Measurements from ENCODE around the gene YDJC. TPM values are rescaled to one million over a fixed set of nuclear protein-coding genes. Genes with fewer than 3 reads are reported as not detected.

The YDJC gene
- total and polyA plus RNA-seq, 2 of the 8 experiments (the other 6 are each of a cell fraction or from before 2014, with no cell fraction given), result 36.7 to 45.2 TPM

DNA sequence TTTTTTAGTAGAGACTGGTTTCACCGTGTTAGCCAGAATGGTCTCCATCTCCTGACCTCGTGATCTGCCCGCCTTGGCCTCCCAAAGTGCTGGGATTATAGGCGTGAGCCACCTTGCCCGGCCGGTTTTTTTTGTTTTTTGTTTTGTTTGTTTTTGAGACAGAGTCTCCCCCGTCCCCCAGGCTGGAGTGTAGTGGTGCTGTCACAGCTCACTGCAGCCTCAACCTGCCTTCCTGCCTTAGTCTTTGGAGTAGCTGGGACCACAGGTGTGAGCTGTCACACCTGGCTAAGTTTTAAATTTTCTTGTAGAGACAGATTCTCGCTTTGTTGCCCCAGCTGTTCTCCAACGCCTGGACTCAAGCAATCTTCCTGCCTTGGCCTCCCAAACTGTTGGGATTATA is 39.2 kb upstream of the YDJC start:
- POLR2A ChIA-PET (ENCODE audit: partially characterized antibody), result no interaction called here
- TF ChIP-seq TAF7 (optimal IDR thresholded peaks at IDR 0.05; ENCODE audit: borderline replicate concordance, low read depth, low read length) (no peak), SIN3A (conservative IDR thresholded peaks at IDR 0.05 in 1 of 2, IDR thresholded peaks at IDR 0.05 in 1 of 2; ENCODE audit: low read depth in 1 of 2, low read length in 2 of 2) (no peak), POU5F1 (IDR thresholded peaks at IDR 0.05; ENCODE audit: low read depth, low read length) (no peak), TCF12 (IDR thresholded peaks at IDR 0.05; ENCODE audit: low read depth, low read length) (no peak), SP4 (IDR thresholded peaks at IDR 0.05; ENCODE audit: low read length) (no peak), KDM1A (IDR thresholded peaks at IDR 0.05; ENCODE audit: borderline replicate concordance, low read length) (no peak), RXRA (IDR thresholded peaks at IDR 0.05; ENCODE audit: insufficient read depth, low read depth, low read length) (no peak)

More for the DNA sequence above, 39.2 kb upstream of the YDJC start:
- Histone ChIP-seq H4K5ac (ENCODE audit: insufficient read length, low read depth, low read length) (no peak overlapping the region), H2BK12ac (ENCODE audit: low read depth, low read length) (no peak overlapping the region), H3K9me3 (ENCODE audit: insufficient read depth in 2 of 2, low read depth in 1 of 2, low read length in 1 of 2) (no peaks in the 10 kb centered on the region), H2BK5ac (ENCODE audit: low read depth, low read length) (no peak overlapping the region), H3K27ac (ENCODE audit: low read depth, low read length) (no peak overlapping the region), H2AK5ac (ENCODE audit: low read depth, low read length) (no peak overlapping the region), H3K9ac (replicated peaks in 1 of 4; ENCODE audit: extremely low read depth in 1 of 4, low read depth in 3 of 4, low read length in 3 of 4) (no peak overlapping the region), H3K14ac (ENCODE audit: insufficient read length) (no peak overlapping the region), H4K91ac (replicated peaks; ENCODE audit: insufficient read length, low read length) (no peak overlapping the region), H3K56ac (replicated peaks; ENCODE audit: insufficient read length, low read depth, low read length) (no peak overlapping the region), H3K23ac (ENCODE audit: insufficient read length) (no peak overlapping the region), H3K4me1 (replicated peaks in 1 of 4; ENCODE audit: control insufficient read depth in 3 of 4, insufficient read depth in 4 of 4, low read length in 3 of 4) (peaks cover 0 to 3% (median 0%) of the 10 kb centered on the region in 4 experiments; a peak in 1 of 7 replicates), H2AFZ (ENCODE audit: low read length) (no peak overlapping the region), H3K23me2 (ENCODE audit: low read depth, low read length) (no peaks in the 10 kb centered on the region), H4K8ac (ENCODE audit: extremely low read depth, insufficient read depth, low read length) (no peak overlapping the region), H2BK120ac (replicated peaks; ENCODE audit: low read depth, low read length) (no peak overlapping the region), H2BK20ac (ENCODE audit: low read length) (no peak overlapping the region), H3K4me3 (ENCODE audit: extremely low read depth in 1 of 4, insufficient read depth in 2 of 4, low read depth in 3 of 4, low read length in 4 of 4) (no peak overlapping the region), H4K20me1 (replicated peaks in 1 of 2; ENCODE audit: control insufficient read depth in 1 of 2, insufficient read depth in 2 of 2, low read length in 2 of 2) (no peaks in the 10 kb centered on the region), H3K18ac (ENCODE audit: extremely low read depth, low read length) (no peak overlapping the region), H3K79me2 (ENCODE audit: control insufficient read depth in 1 of 2, insufficient read depth in 2 of 2, low read length in 2 of 2) (peaks cover 0 to 3% of the 10 kb centered on the region in 2 experiments; a peak in 1 of 4 replicates), H3K27me3 (replicated peaks in 1 of 4; ENCODE audit: control insufficient read depth in 3 of 4, extremely low read depth in 1 of 4, insufficient read depth in 3 of 4, low read length in 3 of 4) (no peaks in the 10 kb centered on the region), H3K4ac (replicated peaks; ENCODE audit: insufficient read length, low read depth, low read length) (no peak overlapping the region), H3K4me2 (ENCODE audit: insufficient read depth in 1 of 2, low read depth in 2 of 2, low read length in 2 of 2) (no peak overlapping the region), H3K79me1 (ENCODE audit: low read depth, low read length) (no peaks in the 10 kb centered on the region), H2BK15ac (ENCODE audit: low read length) (no peak overlapping the region), H3K36me3 (ENCODE audit: control insufficient read depth in 2 of 4, insufficient read depth in 4 of 4, low read length in 3 of 4) (peaks cover 9 to 13% (median 12%) of the 10 kb centered on the region in 4 experiments; a peak in 5 of 8 replicates)
- FAIRE-seq (no peak), DNase-seq (ENCODE audit: low read depth in 1 of 2, low spot score in 2 of 2) (no peak)
- 92% methylated on average over 6 of the region's 9 CpGs; no CpG with 5 or more reads in 1 of the 2 experiments for WGBS, 2 experiments (ENCODE audit: extremely low coverage in 1 of 2, insufficient coverage in 1 of 2, insufficient read length in 1 of 2, insufficient replicate concordance in 2 of 2, low coverage in 1 of 2, low lambda C conversion rate in 2 of 2, missing lambda C conversion rate in 1 of 2)
- CTCF ChIA-PET (ENCODE audit: partially characterized antibody), result interaction anchor here (1.0 to 1.1 kb wide), 2 partner anchors 11 to 56 kb away, joined by 3 read pairs; no protein-coding TSS in a partner anchor

Data from H1 (cell line).